Measurements from ENCODE around the gene WDR70. TPM values are rescaled to one million over a fixed set of nuclear protein-coding genes. Genes with fewer than 3 reads are reported as not detected.
"Not testable (repeated sequence)": the region's sequence is repeated elsewhere in the genome, so short reads cannot be mapped to it uniquely, and the experiment has no call there.

Gene WDR70
- total RNA-seq, 1 experiment from 2014 or later, result 35.6 TPM

DNA sequence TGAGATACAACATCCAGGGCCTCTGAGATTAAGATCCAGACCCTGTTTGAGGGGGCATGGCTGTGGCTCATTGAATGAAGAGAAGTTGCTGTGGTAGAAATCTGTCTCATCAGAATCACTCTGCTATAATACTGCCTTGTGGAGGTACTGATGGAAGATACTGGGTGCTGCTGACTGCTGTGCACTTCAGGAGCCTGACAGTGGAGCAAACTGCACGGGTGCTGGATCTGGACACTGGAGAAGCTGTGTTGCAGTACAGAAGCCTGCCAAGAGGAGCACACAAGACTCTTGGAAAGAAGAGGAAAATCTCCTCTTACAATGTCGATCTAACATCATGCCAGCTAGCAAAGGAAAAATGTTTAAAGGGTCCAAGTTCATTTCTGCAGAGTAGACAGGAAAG is 85.5 kb downstream of the WDR70 start:
- H3K27me3 ChIP-seq (ENCODE audit: low read length); H2AFZ ChIP-seq (ENCODE audit: low read length); H3K9me3 ChIP-seq (ENCODE audit: low read length); H3K27ac ChIP-seq (ENCODE audit: low read length); H3K9ac ChIP-seq (ENCODE audit: low read length); H3K36me3 ChIP-seq (ENCODE audit: insufficient read depth, low read length); H4K20me1 ChIP-seq (ENCODE audit: insufficient read depth, low read depth, low read length); H3K9me2 ChIP-seq (replicated peaks; ENCODE audit: insufficient read depth, low read length); H3K4me3 ChIP-seq (ENCODE audit: low read length); H3K4me2 ChIP-seq (ENCODE audit: low read depth, low read length, poor library complexity, severe bottlenecking); DNase-seq; H3K79me2 ChIP-seq (ENCODE audit: low read length): not testable (repeated sequence)
- H3K4me1 ChIP-seq (ENCODE audit: low read length), result peaks cover 10% of the 10 kb centered on the region

DNA sequence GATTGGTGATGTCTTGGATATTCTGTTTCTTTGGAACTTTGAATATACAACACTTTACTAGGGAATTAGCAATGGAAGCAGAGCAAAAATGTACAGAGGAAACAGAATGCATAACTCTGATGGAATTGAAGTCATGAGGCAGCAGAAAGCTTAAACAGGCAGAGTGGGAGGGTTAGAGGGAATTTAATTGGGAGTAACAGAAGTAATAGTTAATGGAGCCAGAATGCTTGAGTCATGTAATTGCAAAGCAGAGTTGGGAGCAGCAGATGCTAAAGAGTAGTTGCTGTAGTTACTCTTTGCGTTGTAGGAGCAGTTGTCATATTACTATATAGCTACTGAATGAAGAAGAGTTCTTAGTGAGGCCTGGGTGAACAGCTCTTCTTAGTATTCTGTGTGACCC is 90.3 kb downstream of the WDR70 start:
- not testable (repeated sequence) for H3K79me2 ChIP-seq (ENCODE audit: low read length); H3K4me3 ChIP-seq (ENCODE audit: low read length); H3K4me2 ChIP-seq (ENCODE audit: low read depth, low read length, poor library complexity, severe bottlenecking); H3K36me3 ChIP-seq (ENCODE audit: insufficient read depth, low read length); DNase-seq; H3K9me3 ChIP-seq (ENCODE audit: low read length); H3K27me3 ChIP-seq (ENCODE audit: low read length); H4K20me1 ChIP-seq (ENCODE audit: insufficient read depth, low read depth, low read length); H2AFZ ChIP-seq (ENCODE audit: low read length); H3K27ac ChIP-seq (ENCODE audit: low read length); H3K9ac ChIP-seq (ENCODE audit: low read length); H3K9me2 ChIP-seq (replicated peaks; ENCODE audit: insufficient read depth, low read length)
- peaks cover 10% of the 10 kb centered on the region for H3K4me1 ChIP-seq (ENCODE audit: low read length)

DNA sequence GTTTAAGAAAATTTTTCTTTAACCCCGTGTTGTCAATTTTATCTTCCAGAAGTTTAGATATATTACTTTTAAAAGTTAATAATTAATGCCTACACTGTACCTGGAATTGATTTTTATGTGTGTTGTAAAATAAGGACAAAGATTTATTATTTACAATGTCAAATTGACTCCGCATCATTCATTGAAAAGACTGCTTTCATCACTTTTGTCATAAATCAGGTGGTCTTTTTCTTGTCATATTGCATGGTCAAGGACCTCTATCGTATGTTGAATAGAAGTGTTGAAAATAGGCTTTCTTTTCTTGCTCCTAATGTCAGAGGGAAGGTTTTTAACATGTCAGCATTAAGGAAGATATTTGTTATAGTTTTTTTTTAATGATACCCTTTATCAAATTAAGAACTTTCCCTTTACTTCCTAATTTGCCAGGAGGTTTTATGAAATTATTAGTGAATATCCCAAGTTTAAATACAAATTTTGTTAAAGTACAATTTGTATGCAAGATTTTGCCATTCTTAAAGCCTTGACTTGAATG is 92.6 kb downstream of the WDR70 start:
- Histone ChIP-seq H3K4me1 (ENCODE audit: low read length) (no peaks in the 10 kb centered on the region), H3K9me2 (replicated peaks; ENCODE audit: insufficient read depth, low read length) (no peaks in the 10 kb centered on the region), H3K79me2 (ENCODE audit: low read length) (0 out of 2 replicates have a peak, but pooled peaks cover under 1% of the 10 kb centered on the region), H3K36me3 (ENCODE audit: insufficient read depth, low read length) (0 out of 2 replicates have a peak, but pooled peaks cover 5% of the 10 kb centered on the region), H3K4me3 (ENCODE audit: low read length) (no peak overlapping the region), H3K9ac (ENCODE audit: low read length) (no peak overlapping the region), H2AFZ (ENCODE audit: low read length) (no peak overlapping the region), H3K4me2 (ENCODE audit: low read depth, low read length, poor library complexity, severe bottlenecking) (no peak overlapping the region), H3K9me3 (ENCODE audit: low read length) (peaks cover 6% of the 10 kb centered on the region; the same call in 1 of the 2 replicates), H3K27ac (ENCODE audit: low read length) (no peak overlapping the region), H4K20me1 (ENCODE audit: insufficient read depth, low read depth, low read length) (no peaks in the 10 kb centered on the region), H3K27me3 (ENCODE audit: low read length) (no peaks in the 10 kb centered on the region)
- no peak for DNase-seq

DNA sequence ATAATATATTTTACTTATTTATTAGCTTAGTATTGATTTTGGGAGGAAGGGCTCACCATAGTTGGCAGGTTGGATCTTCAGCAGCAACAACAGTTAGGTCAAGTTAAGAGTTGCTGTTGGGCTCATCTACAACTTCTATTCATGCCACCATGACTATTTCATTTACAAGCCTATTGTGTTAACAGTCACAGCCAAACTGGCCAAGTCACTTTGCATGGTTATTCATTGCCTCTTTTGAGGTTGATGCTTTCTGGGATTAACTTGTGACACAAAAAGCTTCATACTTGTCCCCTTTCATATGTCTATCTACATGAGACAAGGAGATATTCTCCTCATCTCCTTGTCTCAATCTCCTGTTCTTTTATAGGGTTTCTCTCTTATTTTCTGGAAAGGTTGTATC is 98.3 kb downstream of the WDR70 start:
- no peak overlapping the region for H2AFZ ChIP-seq (ENCODE audit: low read length)
- no peak overlapping the region for H3K27ac ChIP-seq (ENCODE audit: low read length)
- no peak overlapping the region for H3K4me2 ChIP-seq (ENCODE audit: low read depth, low read length, poor library complexity, severe bottlenecking)
- no peaks in the 10 kb centered on the region for H4K20me1 ChIP-seq (ENCODE audit: insufficient read depth, low read depth, low read length)
- H3K36me3 ChIP-seq (ENCODE audit: insufficient read depth, low read length), result peaks cover 6% of the 10 kb centered on the region
- 0 out of 2 replicates have a peak, but pooled peaks cover 4% of the 10 kb centered on the region for H3K79me2 ChIP-seq (ENCODE audit: low read length)
- no peaks in the 10 kb centered on the region for H3K4me1 ChIP-seq (ENCODE audit: low read length)
- no peak overlapping the region for H3K9ac ChIP-seq (ENCODE audit: low read length)
- H3K9me2 ChIP-seq (replicated peaks; ENCODE audit: insufficient read depth, low read length), result no peaks in the 10 kb centered on the region
- H3K27me3 ChIP-seq (ENCODE audit: low read length), result no peaks in the 10 kb centered on the region
- no peak for DNase-seq
- 0 out of 2 replicates have a peak, but pooled peaks cover 3% of the 10 kb centered on the region for H3K9me3 ChIP-seq (ENCODE audit: low read length)
- no peak overlapping the region for H3K4me3 ChIP-seq (ENCODE audit: low read length)

DNA sequence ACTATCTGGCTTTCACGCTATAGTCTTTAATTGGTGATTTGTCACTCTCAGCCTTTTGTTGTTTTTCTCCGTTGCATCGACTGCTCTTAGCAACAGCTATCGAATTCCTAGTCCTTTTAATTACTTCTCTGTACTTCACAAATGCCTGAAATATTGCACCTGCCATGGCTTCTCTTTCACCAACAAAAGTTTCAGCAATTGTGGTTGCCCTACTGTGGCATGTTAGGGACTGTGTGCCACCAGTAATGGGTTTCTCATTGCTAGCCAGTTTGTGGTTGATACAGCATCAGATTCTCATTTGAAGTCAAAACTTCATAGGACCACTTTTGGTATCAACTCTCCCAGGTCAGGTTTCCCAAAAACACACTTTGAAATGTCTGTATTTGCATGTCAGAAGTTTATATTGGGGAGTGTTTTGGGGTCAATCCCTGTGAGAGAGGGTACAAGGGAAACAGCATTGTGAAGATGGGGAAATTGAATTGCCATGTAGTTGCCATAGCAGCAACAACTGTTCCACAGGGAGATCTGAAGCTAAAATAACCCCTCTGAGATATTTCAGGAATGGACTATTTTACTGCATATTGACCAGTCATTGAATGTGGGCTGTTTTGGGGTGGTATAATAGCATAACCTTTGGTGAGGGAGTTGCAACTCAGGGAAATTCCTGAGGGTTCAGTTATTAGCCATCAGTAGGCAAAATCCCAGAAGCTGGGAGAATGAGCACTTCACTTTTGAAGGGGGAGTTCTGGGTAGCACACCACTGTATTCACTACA is 99.2 kb downstream of the WDR70 start:
- Histone ChIP-seq H3K27ac (ENCODE audit: low read length) (no peak overlapping the region), H4K20me1 (ENCODE audit: insufficient read depth, low read depth, low read length) (no peaks in the 10 kb centered on the region), H3K4me1 (ENCODE audit: low read length) (no peaks in the 10 kb centered on the region), H3K79me2 (ENCODE audit: low read length) (0 out of 2 replicates have a peak, but pooled peaks cover 4% of the 10 kb centered on the region), H3K4me2 (ENCODE audit: low read depth, low read length, poor library complexity, severe bottlenecking) (no peak overlapping the region), H3K27me3 (ENCODE audit: low read length) (no peaks in the 10 kb centered on the region), H3K9ac (ENCODE audit: low read length) (no peak overlapping the region), H2AFZ (ENCODE audit: low read length) (no peak overlapping the region), H3K9me3 (ENCODE audit: low read length) (0 out of 2 replicates have a peak, but pooled peaks cover 3% of the 10 kb centered on the region), H3K4me3 (ENCODE audit: low read length) (no peak overlapping the region), H3K9me2 (replicated peaks; ENCODE audit: insufficient read depth, low read length) (no peaks in the 10 kb centered on the region), H3K36me3 (ENCODE audit: insufficient read depth, low read length) (peaks cover 6% of the 10 kb centered on the region)
- DNase-seq, result no peak

DNA sequence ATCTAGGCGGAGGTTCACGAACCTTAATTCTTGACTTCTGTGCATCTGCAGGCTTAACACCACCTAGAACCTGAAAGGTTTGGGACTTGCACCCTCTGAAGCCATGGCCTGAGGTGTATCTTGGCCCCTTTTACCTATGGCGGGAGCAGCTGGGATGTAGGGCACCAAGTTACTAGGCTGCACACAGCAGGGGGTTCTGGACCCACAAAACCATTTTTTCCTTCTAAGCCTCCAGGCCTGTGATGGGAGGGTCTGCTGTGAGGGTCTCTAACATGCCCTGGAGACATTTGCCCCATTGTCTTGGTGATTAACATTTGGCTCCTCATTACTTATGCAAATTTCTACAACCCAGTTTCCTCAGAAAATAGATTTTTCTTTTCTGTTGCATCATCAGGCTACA is 102.3 kb downstream of the WDR70 start:
- H3K79me2 ChIP-seq (ENCODE audit: low read length); H3K9me3 ChIP-seq (ENCODE audit: low read length); H2AFZ ChIP-seq (ENCODE audit: low read length); H3K27ac ChIP-seq (ENCODE audit: low read length); H3K9me2 ChIP-seq (replicated peaks; ENCODE audit: insufficient read depth, low read length); H4K20me1 ChIP-seq (ENCODE audit: insufficient read depth, low read depth, low read length); H3K36me3 ChIP-seq (ENCODE audit: insufficient read depth, low read length); H3K4me3 ChIP-seq (ENCODE audit: low read length); H3K4me1 ChIP-seq (ENCODE audit: low read length); H3K27me3 ChIP-seq (ENCODE audit: low read length); DNase-seq; H3K9ac ChIP-seq (ENCODE audit: low read length); H3K4me2 ChIP-seq (ENCODE audit: low read depth, low read length, poor library complexity, severe bottlenecking): not testable (repeated sequence)

DNA sequence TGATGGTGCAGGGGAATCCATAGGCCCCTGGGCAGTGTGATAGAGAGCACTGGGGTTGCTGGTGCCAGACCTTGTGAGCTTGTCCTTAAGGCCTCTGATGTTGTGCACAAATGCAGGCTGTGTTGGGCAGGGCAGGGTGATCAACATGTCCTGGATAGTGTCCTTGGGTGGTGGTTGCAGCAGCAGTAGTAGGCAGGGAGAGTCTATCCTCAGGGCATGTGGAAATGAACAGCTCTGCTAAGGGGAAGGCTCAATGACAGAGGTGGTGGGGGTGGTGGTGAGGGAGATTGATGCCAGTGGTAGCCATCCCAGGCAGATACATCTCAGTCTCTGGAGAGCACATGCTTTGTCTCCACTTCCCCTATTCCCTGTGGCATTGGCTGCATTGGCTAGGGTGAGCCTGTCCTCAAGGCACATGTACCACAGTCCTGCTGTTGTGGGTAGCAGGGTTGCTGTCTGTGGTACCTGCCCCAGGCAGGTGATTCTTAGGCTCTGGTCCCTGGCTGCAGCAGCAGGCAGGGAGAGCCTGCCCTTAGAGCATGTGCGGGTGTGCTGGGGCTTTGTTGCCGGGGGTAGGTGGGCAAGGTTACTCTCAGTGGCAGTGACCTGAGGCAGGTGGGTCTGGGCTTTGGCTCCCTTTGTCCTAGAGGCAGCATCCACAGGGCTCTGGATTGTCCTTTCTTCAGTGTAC is 111.1 kb downstream of the WDR70 start:
- Histone ChIP-seq H3K4me3 (ENCODE audit: low read length) (no peak overlapping the region), H3K9me2 (replicated peaks; ENCODE audit: insufficient read depth, low read length) (no peaks in the 10 kb centered on the region), H4K20me1 (ENCODE audit: insufficient read depth, low read depth, low read length) (no peaks in the 10 kb centered on the region), H3K9me3 (ENCODE audit: low read length) (peaks cover 7% of the 10 kb centered on the region; the same call in 1 of the 2 replicates), H3K4me1 (ENCODE audit: low read length) (no peaks in the 10 kb centered on the region), H3K4me2 (ENCODE audit: low read depth, low read length, poor library complexity, severe bottlenecking) (no peak overlapping the region), H3K79me2 (ENCODE audit: low read length) (peaks cover 8% of the 10 kb centered on the region), H3K27me3 (ENCODE audit: low read length) (no peaks in the 10 kb centered on the region), H3K27ac (ENCODE audit: low read length) (no peak overlapping the region), H3K9ac (ENCODE audit: low read length) (no peak overlapping the region), H3K36me3 (ENCODE audit: insufficient read depth, low read length) (peaks cover 6% of the 10 kb centered on the region; the same call in 1 of the 2 replicates), H2AFZ (ENCODE audit: low read length) (no peak overlapping the region)
- no peak for DNase-seq

DNA sequence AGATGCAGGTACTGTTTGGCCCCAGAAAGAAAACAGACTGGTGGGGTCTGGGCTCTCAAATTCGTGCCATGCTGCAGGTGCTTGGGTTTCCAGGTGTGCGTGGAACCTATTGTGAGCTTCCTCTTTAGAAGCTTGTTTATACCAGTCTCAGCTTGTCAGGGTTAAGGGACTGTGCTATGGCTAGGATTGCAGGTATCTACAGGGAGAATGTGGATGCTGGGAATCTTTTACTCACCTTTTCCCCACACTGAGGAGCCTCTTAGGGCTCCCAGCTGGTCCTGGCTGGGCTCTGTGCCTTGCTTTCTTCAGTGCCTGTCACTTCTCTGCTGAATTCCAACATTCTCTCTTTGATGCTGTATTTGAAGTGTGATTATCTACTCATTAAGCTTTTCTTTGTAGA is 111.8 kb downstream of the WDR70 start:
- no peaks in the 10 kb centered on the region for H3K9me2 ChIP-seq (replicated peaks; ENCODE audit: insufficient read depth, low read length)
- no peak for DNase-seq

More for the DNA sequence above, 111.8 kb downstream of the WDR70 start:
- H3K4me3 ChIP-seq (ENCODE audit: low read length), result no peak overlapping the region
- H3K36me3 ChIP-seq (ENCODE audit: insufficient read depth, low read length), result peaks cover 6% of the 10 kb centered on the region; the same call in 1 of the 2 replicates
- H3K9ac ChIP-seq (ENCODE audit: low read length), result no peak overlapping the region
- H3K4me2 ChIP-seq (ENCODE audit: low read depth, low read length, poor library complexity, severe bottlenecking), result no peak overlapping the region
- no peaks in the 10 kb centered on the region for H3K4me1 ChIP-seq (ENCODE audit: low read length)
- H3K27me3 ChIP-seq (ENCODE audit: low read length), result no peaks in the 10 kb centered on the region
- H4K20me1 ChIP-seq (ENCODE audit: insufficient read depth, low read depth, low read length), result no peaks in the 10 kb centered on the region
- no peak overlapping the region for H2AFZ ChIP-seq (ENCODE audit: low read length)
- no peak overlapping the region for H3K27ac ChIP-seq (ENCODE audit: low read length)
- peaks cover 7% of the 10 kb centered on the region; the same call in 1 of the 2 replicates for H3K9me3 ChIP-seq (ENCODE audit: low read length)
- peaks cover 8% of the 10 kb centered on the region for H3K79me2 ChIP-seq (ENCODE audit: low read length)

All from Karpas-422 (cell line).